GM18868 (cell line): ENCODE results near the gene FUZ.

Experiments used
- ATAC-seq: cut with Tn5 transposase; IDR thresholded peaks from one replicate; pipeline ENCODE4 v1.9.1; 2021; ENCODE audit warnings: mild to moderate bottlenecking, moderate library complexity; ENCODE audit not compliant: unreplicated experiment

FUZ gene

GRCh38 chr19:49786376-49786820, 26.7 kb downstream of the FUZ start:
- ATAC-seq, result no peak

DNA sequence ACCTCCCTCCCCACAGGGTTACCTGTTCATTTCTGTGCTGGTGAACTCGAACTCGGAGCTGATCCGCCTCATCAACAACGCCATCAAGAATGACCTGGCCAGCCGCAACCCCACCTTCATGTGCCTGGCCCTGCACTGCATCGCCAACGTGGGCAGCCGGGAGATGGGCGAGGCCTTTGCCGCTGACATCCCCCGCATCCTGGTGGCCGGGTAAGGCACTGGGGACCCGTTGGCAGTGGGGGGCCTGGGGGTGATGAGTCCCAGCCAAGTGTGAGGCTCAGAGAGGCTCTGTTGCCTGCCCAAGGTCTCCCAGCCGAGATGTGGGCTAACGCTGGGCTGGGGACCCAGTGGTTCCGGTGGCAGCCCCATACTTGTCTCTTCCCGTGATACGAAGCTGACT, 30.6 kb downstream of the FUZ start:
- ATAC-seq, result no peak

GRCh38 chr19:49781394-49781793, 31.7 kb downstream of the FUZ start:
- ATAC-seq, result no peak

GRCh38 chr19:49780861-49781260, 32.2 kb downstream of the FUZ start:
- no peak for ATAC-seq

- ATAC-seq, result no peak
These were observed 33.1 kb downstream of the FUZ start for GRCh38 chr19:49779731-49780555.

- no peak for ATAC-seq
These were observed 36.7 kb downstream of the FUZ start for GRCh38 chr19:49776371-49776764.

DNA sequence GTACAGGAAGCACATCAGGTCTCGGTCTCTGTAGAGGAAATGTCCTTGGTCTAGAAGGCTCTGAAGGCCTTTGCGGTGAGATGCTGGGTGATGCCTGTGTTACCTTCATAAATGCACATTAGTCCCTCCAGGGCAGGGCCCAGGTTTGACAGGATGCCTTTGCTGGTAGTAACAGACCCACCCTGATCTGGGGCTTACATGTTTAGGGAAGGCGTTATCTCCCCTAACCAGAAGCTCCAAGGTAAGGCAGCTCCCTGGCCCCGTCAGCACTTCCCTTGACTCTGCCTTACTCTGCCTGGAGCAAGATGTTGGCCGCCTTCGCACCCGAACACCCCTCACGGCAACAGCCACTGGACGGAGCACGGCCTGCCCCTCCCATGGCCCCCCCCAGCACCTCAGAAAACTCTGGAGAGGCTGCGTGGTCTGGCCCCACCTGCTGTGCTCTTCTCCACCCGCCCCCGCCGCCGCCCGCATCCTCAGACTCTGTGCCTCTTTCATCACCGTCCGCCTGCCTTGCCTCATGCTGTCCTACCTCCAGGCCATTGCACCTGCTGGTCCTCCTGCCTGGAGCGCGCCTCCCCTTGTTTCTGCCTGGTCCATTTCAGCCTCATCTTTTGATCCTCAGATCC, 37.2 kb downstream of the FUZ start:
- no peak for ATAC-seq

DNA sequence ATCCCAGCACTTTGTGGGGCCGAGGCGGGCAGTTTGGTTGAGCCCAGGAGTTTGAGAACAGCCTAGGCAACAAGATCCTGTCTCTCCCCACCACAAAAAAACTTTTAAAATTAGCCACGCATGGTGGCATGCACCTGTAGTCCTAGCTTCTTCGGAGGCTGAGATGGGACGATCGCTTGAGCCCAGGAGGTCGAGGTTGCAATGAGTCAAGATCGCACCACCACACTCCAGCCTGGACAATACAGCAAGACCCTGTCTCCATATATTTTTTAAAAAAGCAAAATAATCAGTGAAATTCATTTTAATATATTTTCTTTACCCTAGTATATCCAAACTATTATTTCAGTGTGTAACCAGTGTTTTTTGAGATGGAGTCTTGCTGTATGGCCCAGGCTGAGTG, 38.1 kb downstream of the FUZ start:
- no peak for ATAC-seq

DNA sequence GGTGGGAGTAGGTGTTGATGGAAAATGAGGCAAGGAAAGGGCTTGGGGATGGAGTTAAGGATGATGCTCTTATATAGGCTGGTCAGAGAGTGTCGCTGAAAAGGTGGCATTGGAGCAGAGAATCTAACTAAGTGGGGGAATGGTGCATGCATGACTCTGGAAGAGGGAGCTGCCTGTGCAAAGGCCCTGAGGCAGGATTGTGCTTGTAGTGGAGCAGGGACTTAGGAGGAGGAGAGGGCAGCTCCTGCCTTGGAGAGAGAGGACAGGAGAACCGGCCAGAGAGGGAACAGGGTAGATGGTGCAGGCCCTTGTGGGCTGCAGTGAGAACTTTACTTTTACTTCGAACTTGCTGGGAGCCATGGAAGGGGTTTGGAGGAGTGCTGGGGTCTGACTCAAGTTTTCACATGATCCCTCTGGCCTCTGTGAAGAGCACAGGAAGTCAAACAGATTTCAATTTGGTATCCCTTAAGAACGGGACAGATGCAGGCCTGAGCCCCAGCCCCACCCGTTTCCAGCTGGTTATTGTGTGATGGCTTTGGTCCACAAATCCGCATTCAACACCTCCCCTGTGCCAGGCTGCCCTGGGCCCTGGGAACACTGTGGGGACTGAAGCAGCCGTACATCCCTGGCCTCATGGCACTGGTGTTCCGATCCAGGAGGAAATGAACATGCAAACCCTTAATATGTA, 39.3 kb downstream of the FUZ start:
- ATAC-seq, result no peak

DNA sequence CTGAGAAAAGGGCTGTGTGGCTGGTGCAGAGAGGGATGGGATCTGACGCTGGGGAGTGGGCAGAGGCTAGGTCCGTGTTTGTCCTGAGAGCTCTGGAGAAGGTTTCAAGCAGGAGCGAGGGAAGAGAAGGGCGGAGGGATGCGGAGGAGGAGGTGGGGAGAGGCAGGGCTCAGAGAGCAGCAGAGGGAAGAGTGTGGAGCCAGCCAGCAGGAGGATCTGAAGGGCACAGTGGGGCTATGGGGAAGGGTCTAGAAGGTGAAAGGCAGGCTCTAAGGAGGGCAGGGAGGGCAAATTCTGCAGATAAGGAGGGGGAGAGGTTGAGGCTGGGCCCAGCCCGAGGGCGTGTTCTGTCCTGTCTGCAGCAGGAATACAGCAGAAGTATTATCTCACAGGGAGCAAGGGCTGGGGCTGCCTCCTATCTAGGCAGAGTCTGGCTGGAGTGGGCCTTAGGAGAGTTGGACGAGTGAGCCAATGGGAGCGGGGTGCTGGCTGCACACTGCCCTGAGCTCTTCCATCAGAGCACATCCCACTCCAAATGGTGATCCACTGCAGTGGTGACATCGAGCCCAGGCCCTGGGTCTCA, 40.2 kb downstream of the FUZ start:
- no peak for ATAC-seq

DNA sequence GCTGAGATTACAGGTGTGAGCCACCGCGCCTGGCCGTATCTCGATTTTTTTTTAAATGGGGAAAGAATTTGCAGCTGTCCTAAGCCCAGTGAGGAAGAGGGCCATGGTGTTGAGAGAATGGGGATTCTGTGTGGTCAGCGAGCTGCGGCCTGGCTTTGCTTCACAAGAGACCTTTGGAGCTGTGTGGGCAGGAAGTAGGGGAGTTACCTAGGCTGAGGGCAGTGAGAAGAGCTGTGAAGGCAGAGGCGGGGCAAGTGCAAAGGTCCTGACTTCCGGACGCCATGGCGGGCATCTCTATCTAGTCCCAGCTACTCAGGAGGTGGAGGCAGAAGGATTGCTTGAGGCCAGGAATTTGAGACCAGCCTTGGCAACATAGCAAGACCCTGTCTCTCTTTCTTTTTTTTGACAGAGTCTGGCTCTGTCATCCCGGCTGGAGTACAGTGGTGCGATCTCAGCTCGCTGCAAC, 41.4 kb downstream of the FUZ start:
- ATAC-seq, result no peak

DNA sequence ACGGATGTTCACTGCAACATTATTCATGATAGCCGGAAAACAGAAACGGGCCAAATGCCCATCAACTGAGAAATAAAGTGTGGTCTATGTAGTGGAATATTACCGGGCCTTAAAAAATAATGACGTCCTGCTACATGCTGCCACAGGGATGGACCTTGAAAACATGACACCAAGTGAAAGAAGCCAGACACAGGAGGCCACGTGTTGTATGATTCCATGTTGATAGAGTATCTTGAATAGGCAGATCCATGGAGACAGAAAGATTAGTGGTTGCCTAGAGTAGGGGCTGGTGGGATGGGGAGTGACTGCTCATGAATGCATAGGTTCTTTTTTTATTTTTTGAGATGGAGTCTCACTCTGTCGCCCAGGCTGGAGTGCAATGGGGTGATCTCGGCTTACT, 42.6 kb downstream of the FUZ start:
- no peak for ATAC-seq

GRCh38 chr19:49767967-49768581, 45.0 kb downstream of the FUZ start:
- no peak for ATAC-seq

- ATAC-seq, result no peak
These were observed 45.7 kb downstream of the FUZ start for GRCh38 chr19:49767381-49767780.

GRCh38 chr19:49766930-49767299, 46.2 kb downstream of the FUZ start, which contains the start of gene AP2A1:
Gene AP2A1, plus strand, starts transcription at chr19:49767001. Its CDS starts 133 bp downstream, at chr19:49767134.
- ATAC-seq, result no peak

- ATAC-seq, result peak; percentile 89
These were observed 46.8 kb downstream of the FUZ start for GRCh38 chr19:49766007-49766929.

DNA sequence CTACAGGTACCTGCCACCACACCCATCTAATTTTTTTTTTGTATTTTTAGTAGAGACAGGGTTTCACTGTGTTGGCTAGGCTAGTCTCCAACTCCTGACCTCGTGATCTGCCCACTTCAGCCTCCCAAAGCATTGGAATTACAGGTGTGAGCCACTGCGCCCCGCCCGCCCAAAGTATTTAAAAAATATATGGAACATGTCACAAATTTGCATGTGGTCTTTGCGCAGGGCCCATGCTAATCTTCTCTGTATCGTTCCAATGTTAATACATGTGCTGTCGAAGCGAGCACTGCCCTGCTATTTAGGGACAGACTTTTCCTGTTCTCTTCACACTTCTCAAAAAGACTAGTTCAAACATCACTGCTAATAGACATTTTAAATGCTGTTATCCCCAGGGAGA, 48.8 kb downstream of the FUZ start:
- ATAC-seq, result no peak

- ATAC-seq, result no peak
These were observed 49.9 kb downstream of the FUZ start, which contains the start of gene TSKS for GRCh38 chr19:49763230-49763629. Gene TSKS, minus strand, starts transcription at chr19:49763306. Its CDS starts 59 bp downstream, at chr19:49763247.

- no peak for ATAC-seq
These were observed 51.3 kb downstream of the FUZ start for GRCh38 chr19:49761625-49762311.
